ENCODE measurements around the gene TMEM131.
"Not testable (repeated sequence)": the region's sequence is repeated elsewhere in the genome, so short reads cannot be mapped to it uniquely, and the experiment has no call there.

TMEM131 gene

DNA sequence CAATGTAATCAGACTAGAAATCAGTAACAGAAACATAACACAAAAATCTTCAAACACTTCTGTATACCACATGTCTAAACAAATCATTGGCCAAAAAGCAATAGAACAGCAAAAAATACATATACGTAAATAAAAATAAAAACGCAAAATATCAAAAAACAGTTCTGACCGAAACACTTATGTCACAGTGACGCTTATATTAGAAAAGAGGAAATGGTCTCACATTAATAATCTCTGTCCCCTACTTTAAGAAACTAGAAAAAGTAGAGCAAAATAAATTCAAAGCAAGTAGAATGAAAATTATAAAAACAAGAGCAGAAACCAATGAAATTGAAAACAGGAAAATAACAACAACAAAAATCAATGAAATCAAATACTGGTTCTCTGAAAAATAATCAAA is 41.9 kb downstream of the TMEM131 start:
- ATAC-seq: no peak

DNA sequence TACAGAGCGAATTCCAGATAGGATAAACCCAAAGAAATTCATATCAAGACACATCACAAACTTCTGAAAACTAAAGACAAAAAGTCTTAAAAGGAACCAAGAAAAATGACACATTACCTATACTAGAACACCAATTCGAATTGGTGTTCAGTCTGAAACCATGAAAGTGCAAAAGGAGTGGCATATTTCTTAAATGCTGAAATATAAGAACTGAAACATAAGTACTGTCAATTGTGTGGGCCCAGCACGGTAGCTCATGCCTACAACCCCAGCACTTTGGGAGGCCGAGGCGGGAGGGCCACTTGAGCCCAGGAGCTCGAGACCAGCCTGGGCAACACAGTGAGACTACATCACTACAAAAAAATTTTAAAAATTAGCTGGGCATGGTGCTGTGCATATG is 43.4 kb downstream of the TMEM131 start:
- no peak for ATAC-seq

GRCh38 chr2:97951155-97951680 is 44.5 kb downstream of the TMEM131 start:
- peak; percentile 56 to 62 for ATAC-seq

DNA sequence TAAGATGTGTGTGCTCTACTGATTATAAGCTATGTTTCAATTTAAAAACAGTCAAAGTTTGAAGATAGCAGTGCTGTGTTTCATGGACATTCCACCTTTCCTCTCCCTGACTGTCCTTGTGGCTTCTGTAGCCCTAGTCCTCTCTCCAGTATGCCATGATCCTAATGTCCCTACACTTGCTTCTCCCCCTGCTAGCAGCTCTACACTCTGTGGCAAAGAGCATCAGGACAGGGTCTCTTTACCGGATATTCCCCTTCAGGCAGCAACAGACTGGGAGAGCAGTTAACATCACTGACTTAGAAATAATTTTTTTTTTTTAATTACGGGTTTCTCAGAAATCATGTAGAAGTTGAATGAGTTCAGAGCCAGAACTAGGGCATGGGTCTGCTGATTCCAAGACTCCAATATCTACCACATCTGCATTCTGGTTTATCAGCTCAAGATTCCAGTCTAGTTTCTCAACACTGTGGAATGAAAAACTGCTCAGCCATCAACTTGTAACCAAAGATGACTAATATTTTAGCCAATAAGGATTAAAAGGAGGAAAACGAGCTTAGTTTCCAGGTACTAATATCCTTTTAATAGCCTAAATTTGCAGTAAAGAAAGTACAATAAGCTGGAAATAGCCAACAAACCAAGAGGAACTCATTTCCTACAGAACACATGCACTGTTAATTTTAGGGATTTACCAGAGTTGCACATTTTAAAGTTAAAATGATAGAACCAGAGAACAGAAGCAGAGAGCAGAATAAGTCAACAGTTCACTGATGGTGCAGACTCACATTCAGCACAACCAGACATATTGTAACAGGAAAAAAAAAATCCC is 45.2 kb downstream of the TMEM131 start:
- no peak for ATAC-seq

GRCh38 chr2:97948926-97949325 is 46.8 kb downstream of the TMEM131 start:
- no peak for ATAC-seq

- no peak for ATAC-seq
These were observed 50.0 kb downstream of the TMEM131 start for GRCh38 chr2:97945791-97946190.

GRCh38 chr2:97936881-97937280 is 58.9 kb downstream of the TMEM131 start:
- no peak for ATAC-seq

DNA sequence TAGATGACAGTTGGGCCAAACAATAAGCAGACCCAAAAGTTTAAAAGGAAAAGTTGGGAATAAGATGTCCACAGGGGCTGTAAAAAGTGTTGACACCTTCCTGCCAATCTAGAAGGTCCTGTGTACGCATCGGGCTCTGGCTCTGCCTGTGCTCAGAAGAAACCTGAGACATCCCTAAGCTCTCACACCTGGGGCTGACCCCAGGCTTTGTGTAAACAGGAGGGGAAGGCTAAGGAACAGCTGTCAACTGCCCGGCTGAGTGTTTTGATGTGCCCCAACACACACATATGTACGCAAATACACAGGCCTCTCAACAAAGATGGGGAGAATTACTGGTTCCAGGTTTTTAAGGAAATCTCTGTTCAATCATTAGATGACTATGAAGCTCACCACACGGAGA is 59.5 kb downstream of the TMEM131 start:
- ATAC-seq: no peak

DNA sequence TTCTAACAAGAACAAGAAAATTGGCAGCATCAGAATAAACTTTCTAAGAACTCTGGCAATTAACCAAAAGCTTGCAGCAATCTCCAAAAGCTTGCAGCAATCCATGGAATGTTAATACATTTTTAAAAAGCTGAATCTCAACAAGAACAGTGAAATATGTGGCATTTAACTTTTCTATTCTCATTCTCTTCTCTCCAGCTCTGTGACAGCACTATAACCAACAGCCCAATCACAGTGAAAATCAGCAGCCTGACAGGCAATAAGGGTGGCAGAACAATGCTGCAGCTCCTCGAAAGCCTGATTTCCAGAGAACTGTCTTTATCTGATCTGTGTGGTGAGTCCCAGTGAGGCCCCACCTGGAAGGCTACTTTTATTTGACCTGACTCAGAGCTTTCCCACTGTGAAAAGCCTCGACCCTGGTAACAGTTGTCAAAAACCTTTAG is 60.0 kb downstream of the TMEM131 start:
- ATAC-seq: no peak

GRCh38 chr2:97932975-97933662 is 62.6 kb downstream of the TMEM131 start:
- no peak for ATAC-seq

DNA sequence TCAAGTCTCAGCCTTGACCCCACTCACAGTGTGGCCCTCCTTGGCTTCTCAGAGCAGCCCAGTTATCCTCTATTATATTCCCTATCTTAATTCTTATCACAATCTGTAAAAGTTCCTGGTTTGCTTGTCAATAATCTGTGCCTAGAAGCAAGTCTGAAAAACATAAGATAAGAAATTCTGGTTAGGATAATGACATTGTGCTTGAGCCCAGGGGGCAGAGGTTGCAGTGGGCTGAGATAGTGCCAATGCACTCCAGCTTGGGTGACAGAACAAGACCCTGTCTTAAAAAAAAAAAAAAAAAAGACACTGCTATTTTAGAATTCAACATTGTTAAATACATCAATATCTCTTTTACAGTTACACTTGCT is 63.9 kb downstream of the TMEM131 start:
- no peak for ATAC-seq

DNA sequence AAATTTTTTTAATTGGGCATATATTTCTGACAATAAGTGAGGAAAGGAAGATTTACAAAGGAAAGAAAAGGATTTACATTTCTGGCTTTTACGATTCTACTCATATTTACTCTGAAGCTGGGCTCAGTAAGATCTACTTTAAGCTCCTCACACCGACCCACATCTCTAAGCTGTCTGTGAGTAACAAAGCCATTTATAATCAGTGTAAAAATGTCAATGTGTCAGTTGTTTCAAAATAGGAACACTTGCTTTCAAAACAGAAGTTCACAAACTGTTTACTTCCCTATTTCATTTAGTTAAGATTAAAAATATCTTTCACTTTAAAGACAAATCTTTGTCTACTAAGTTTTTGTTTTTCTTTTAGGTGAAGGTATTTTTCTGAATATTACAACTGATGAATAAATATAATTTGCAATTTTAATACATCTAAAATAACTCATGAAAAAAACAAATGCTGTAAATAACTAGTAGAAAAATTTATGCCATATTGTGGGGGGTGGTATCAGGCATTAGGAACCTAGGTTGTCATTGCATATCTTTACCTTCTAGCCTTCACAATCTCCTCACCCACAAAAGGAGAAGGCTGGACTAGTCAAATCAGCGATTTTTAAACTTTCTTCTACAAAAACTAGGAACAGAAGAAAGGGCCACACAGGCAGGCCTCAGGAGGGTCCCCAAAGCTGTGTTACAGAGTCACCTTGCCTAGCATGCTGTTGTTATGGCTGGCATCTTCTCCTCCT is 64.5 kb downstream of the TMEM131 start:
- ATAC-seq: no peak

- ATAC-seq: peak in 1 of 2 donors; percentile 13
These were observed 67.2 kb downstream of the TMEM131 start for GRCh38 chr2:97928591-97928990.

DNA sequence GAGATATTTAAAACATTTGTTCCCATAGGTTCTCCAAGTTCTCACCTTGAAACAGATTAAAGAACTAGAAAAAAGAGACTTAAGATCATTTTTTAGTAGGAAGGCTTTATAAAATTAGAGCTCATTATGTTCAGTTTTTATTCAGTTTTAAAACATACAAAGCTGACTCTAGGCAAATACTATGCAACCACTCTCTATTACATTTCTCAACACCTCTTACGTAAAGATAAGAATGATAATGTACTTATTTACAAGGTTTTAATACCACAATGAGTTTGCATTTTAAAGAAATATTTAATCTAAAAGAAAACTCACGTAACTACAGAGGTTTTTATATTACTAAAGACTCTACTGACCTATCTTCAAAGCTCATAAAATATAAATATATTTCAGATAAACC is 68.8 kb downstream of the TMEM131 start:
- no peak for ATAC-seq

- ATAC-seq: no peak
These were observed 71.6 kb downstream of the TMEM131 start for GRCh38 chr2:97924194-97924593.

DNA sequence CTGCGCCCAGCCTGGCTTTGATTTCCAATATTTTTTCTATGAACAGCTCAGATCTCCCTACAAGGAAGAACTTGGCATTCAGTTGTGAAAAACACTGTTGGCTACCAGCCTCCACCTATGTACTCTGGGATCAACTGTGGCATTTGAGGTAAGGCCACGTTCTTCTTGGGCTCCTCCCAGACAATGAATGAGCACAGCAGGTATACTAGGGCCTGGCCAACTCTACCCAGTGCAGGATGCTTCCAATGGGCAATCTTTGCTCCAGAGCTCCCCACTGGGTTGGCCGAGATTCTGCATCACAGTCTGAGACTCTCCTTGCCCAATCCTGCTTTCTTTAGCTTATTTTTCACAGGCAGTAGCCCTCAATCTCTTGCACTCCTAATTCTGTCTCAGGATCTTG is 75.9 kb downstream of the TMEM131 start:
- ATAC-seq: no peak

DNA sequence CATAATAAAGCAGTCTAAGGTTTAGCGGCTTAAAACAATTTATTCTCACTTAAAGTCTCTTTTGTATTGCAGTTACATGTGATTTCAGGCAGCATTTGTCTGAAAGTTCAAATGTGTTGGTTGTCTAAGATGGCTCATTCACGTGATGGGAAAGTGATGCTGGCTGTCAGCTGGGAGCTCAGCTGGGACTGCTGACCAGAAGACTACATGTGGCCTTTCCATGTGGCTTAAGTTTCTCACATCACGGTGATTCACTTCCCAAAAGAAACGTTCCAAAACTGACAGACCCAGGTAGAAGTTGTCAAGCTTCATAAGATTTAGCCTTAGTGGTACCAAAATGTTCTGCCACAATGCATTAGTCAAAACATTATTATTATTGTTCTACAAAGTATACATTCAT is 76.9 kb downstream of the TMEM131 start:
- no peak for ATAC-seq

DNA sequence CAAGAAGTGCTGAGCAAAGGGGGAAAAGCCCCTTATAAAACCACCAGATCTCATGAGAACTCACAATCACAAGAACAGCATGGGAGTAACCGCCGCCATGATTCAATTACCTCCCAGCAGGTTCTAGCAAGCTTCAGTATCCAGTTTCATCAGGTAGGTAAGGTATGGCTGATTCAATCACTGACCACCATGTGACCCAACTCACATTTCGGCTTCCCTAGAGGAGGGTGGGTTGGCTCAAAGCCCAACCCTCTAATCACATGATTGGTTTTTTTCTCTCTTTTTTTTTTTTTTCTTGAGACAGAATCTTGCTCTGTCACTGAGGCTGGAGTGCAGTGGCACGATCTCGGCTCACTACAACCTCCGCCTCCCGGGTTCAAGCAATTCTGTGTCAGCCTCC is 78.1 kb downstream of the TMEM131 start:
- not testable (repeated sequence) for ATAC-seq

- no peak for ATAC-seq
These were observed 81.0 kb downstream of the TMEM131 start for GRCh38 chr2:97914691-97915213.

DNA sequence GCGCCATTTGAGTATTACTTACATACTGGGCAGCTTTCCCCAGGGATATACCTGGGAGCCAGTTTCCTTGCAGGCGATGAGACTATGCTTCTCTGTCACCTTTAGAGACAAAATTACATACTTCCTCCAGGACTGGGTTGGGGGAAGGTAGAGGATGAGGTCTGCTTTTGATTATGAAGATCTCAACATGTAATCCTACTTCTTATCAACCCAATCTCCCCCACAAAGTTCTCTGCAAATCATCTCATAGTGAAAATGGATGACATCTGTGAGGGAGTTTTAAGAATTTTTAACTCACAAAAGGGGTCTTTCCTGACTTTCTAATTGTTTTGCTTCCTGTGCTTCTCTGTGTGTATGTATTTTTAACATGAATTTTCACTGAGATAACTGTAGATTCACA is 81.9 kb downstream of the TMEM131 start:
- ATAC-seq: no peak

- no peak for ATAC-seq
These were observed 83.7 kb downstream of the TMEM131 start for GRCh38 chr2:97911922-97912575.

- ATAC-seq: peak; percentile 41 to 58
These were observed 84.4 kb downstream of the TMEM131 start for GRCh38 chr2:97911206-97911921.
